IPS-20b (cell line): ENCODE results near the gene C19orf12.

Experiments
- H3K27ac ChIP-seq: one replicate; pipeline ENCODE4 v1.5.1; 2013; ENCODE audit warnings: low read length
- H3K27me3 ChIP-seq: 2 replicates; pipeline ENCODE4 v1.6.1; 2013; ENCODE audit warnings: mild to moderate bottlenecking, low read length, inconsistent platforms; ENCODE audit not compliant: insufficient read depth
- H3K36me3 ChIP-seq: 2 replicates; pipeline ENCODE4 v1.6.1; 2013; ENCODE audit warnings: low read depth, mild to moderate bottlenecking, inconsistent platforms, low read length, moderate library complexity; ENCODE audit not compliant: insufficient read depth
- H3K4me1 ChIP-seq: 2 replicates; pipeline ENCODE4 v1.6.1; 2013; ENCODE audit warnings: mild to moderate bottlenecking, control low read depth, inconsistent platforms, low read length, moderate library complexity; ENCODE audit not compliant: insufficient read depth
- H3K4me3 ChIP-seq: 2 replicates; pipeline ENCODE4 v1.5.1; 2013; ENCODE audit warnings: mild to moderate bottlenecking, low read length, inconsistent platforms
- H3K9ac ChIP-seq: 2 replicates; pipeline ENCODE4 v1.6.1; 2013; ENCODE audit warnings: low read depth, mild to moderate bottlenecking, inconsistent platforms, low read length, moderate library complexity
- H3K9me3 ChIP-seq: 2 replicates; pipeline ENCODE4 v1.6.1; 2013; ENCODE audit warnings: mild to moderate bottlenecking, low read depth, low read length, inconsistent platforms; ENCODE audit not compliant: insufficient read depth

The C19orf12 gene

DNA sequence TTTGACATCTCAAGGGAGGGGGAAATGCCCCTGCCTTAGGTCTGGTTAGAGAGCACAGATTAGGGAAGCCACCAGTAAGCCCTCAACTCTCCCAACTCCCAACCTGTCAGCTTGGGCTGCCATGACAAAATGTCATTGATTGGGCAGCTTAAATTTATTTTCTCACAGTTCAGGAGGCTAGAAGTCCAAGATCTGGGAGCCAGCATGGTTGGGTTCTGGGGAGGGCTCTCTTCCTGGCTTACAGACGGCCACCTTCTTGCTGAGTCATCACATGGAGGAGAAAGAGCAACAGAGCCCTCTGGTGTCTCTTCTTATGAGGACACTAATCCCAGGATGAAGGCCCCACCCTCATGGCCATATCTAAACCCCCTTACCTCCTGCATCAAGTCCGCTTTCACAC is 24.2 kb downstream of the C19orf12 start:
- no peak overlapping the region for H3K9ac ChIP-seq

DNA sequence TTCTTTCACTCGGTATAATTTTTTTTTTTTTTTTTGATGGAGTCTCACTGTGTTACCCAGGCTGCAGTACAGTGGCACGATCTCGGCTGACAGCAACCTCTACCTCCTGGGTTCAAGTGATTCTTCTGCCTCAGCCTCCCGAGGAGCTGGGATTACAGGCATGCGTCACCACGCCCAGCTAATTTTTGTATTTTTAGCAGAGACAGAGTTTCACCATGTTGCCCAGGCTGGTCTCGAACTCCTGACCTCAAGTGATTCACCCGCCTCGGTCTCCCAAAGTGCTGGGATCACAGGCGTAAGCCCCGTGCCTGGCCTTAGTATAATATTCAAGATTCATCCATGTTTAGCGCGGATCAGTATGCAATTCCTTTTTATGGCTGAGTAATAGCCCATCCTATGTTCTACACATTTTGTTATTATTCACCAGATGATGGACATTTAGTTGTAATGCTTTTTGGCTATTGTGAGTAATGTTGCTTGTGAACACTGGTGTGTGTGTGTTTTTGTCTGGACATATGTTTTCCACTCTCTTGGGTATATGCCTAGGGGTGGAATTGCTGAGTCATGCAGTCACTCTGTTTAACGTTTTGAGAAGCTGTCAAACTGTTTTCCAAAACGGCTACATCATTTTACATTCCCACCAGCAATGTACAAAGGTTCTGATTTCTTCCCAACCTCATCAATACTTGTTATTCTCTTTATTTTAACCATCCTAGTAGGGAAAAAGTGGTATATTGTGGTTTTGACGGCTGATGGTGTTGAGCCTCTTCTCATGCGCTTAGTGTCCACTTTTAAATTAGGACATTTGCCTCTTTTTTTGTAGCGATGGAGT is 26.9 kb downstream of the C19orf12 start:
- H3K9me3 ChIP-seq: peaks cover 7% of the 10 kb centered on the region
- H3K27ac ChIP-seq: no peak overlapping the region
- no peak overlapping the region for H3K4me3 ChIP-seq

More for the DNA sequence above, 24.2 kb downstream of the C19orf12 start:
- H3K27me3 ChIP-seq: no peaks in the 10 kb centered on the region
- H3K4me1 ChIP-seq: no peaks in the 10 kb centered on the region
- H3K27ac ChIP-seq: no peak overlapping the region
- no peaks in the 10 kb centered on the region for H3K36me3 ChIP-seq
- peaks cover 7% of the 10 kb centered on the region for H3K9me3 ChIP-seq
- no peak overlapping the region for H3K4me3 ChIP-seq

DNA sequence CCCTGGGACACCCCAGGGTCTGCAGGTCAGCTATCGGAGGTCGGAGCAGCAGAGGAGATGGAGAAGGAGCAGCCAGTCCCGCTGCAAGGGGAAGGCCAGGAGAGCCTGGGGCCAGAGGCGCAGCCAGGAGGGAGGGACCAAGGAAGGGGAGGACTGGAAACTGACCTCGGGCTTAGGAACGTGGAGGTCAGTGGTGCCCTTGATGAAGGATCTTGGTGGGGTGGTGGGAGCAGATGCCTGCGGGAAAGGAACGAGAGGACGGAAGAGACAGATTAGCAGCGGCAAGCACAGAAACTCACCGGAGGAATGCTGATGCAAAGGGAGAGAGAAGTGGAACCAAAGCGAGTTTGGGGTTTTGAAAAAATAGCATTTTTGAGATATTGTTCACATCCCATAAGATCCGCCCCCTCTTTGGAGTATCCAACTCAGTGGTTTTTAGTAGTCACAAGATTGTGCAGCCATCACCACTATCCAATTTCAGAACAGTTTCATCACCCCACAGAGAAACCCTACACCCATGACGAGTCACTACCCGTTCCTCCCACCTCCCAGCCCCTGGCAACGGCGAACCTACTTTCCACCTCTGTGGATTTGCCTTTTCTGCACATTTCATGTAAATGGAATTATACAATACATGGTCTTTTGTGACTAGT is 27.7 kb downstream of the C19orf12 start:
- Histone ChIP-seq H3K9ac (no peak overlapping the region), H3K4me1 (no peaks in the 10 kb centered on the region), H3K4me3 (no peak overlapping the region), H3K36me3 (no peaks in the 10 kb centered on the region), H3K27me3 (no peaks in the 10 kb centered on the region), H3K9me3 (peaks cover 7% of the 10 kb centered on the region), H3K27ac (no peak overlapping the region)

More for the DNA sequence above, 26.9 kb downstream of the C19orf12 start:
- Histone ChIP-seq H3K9ac (no peak overlapping the region), H3K4me1 (no peaks in the 10 kb centered on the region), H3K36me3 (no peaks in the 10 kb centered on the region), H3K27me3 (no peaks in the 10 kb centered on the region)

DNA sequence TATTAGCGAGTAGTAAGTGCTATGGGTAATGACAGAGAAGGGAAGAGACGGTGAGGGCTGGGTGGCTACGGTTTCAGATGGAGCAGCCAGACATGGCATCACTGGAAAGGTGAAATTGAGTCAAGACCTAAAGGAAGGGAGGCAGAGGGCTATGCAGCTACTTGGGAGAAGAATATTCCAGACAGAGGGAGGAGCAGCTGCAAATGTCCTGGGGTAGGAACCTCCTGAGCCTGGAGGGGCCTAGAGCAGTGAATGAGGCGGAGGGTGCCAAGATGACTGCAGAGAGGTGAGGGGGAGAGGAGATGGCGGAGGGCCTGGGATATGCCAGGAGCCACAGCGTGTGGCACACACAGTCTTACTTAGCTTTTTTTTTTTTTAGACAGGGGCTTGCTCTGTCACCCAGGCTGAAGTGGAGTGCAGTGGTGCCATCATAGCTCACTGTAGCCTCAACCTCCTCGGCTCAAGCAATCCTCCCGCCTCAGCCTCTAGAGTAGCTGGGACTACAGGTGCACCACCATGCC is 28.7 kb downstream of the C19orf12 start:
- H3K36me3 ChIP-seq: no peaks in the 10 kb centered on the region
- no peaks in the 10 kb centered on the region for H3K4me1 ChIP-seq
- H3K4me3 ChIP-seq: no peak overlapping the region
- H3K9ac ChIP-seq: no peak overlapping the region
- H3K9me3 ChIP-seq: peaks cover 7% of the 10 kb centered on the region
- H3K27me3 ChIP-seq: no peaks in the 10 kb centered on the region
- no peak overlapping the region for H3K27ac ChIP-seq

DNA sequence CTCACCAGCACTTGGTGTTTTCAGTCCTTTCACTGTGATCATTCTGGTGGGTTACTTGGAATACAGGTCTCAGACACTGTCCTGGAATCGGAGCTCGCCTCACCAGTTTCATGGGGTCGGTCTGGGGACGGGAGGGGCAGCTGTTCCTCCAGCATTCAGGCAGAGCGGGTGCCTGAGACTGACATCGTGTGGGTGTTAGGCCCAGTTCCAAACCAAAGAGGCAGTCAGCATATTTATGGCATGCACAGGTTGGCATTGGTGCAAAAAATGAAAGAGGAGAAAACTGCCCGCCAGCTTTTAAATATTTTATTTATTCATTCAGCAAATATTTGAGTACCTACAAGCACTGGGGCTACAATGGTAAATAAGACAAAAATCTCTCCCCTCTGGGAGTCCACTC is 29.7 kb downstream of the C19orf12 start:
- H3K36me3 ChIP-seq: no peaks in the 10 kb centered on the region
- H3K27me3 ChIP-seq: no peaks in the 10 kb centered on the region
- H3K4me1 ChIP-seq: no peaks in the 10 kb centered on the region
- no peak overlapping the region for H3K9ac ChIP-seq
- no peak overlapping the region for H3K4me3 ChIP-seq
- no peaks in the 10 kb centered on the region for H3K9me3 ChIP-seq
- H3K27ac ChIP-seq: no peak overlapping the region

DNA sequence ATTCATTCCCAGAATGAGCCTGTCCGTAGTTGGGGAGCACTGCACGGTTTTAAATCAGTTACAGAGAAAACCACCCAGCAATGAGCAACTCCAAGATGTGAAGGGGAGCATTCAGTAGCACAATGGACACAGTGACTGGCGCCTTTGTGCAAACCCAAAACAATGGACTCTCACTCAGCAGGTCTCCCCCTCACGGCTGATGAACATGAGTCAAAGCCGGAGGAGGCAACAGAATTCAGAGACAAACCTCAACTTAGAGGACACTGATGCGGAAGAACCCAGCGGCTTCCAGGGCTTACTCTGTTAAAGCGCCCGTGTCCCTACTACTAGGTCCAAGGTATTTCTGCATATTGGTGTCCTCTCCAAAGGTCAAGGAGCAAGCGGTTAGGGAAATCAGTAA is 32.1 kb downstream of the C19orf12 start:
- H3K9ac ChIP-seq: no peak overlapping the region
- H3K4me3 ChIP-seq: no peak overlapping the region
- no peaks in the 10 kb centered on the region for H3K36me3 ChIP-seq
- H3K4me1 ChIP-seq: no peaks in the 10 kb centered on the region
- no peaks in the 10 kb centered on the region for H3K27me3 ChIP-seq
- H3K9me3 ChIP-seq: no peaks in the 10 kb centered on the region
- H3K27ac ChIP-seq: no peak overlapping the region

DNA sequence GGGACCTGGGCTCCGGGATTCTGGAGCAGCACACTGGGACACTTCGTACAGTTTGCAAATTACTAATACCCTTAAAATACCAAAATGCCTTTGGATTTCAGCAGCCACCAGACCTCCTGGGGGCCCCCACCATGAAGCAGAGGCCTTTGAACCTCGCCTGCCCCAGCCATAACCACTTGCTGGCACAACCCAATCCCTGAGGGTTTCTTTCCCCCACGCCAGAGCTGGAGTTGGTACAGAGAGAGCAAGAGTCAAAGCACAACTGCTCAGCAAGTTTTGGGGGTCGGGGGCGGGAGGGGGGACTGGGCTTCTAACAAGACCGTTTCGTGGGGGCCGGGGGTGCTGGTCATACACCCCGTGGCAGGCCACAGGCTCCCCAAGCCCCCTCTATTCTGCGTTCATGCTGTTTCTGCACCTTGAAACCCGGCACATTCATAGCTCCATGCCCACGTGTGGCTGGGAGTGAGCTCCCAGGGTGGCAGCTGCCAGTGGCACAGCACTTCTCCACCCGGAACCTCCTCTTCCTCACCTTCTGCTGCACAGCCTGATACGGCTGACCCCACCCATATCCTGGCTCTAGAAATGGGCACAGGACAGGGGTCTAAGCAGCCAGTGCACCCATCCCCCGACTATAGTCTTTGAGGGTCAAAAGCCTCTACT is 32.7 kb downstream of the C19orf12 start:
- H3K36me3 ChIP-seq: no peaks in the 10 kb centered on the region
- H3K4me3 ChIP-seq: no peak overlapping the region
- H3K4me1 ChIP-seq: no peaks in the 10 kb centered on the region
- no peaks in the 10 kb centered on the region for H3K9me3 ChIP-seq
- no peak overlapping the region for H3K27ac ChIP-seq
- H3K9ac ChIP-seq: no peak overlapping the region
- no peaks in the 10 kb centered on the region for H3K27me3 ChIP-seq

DNA sequence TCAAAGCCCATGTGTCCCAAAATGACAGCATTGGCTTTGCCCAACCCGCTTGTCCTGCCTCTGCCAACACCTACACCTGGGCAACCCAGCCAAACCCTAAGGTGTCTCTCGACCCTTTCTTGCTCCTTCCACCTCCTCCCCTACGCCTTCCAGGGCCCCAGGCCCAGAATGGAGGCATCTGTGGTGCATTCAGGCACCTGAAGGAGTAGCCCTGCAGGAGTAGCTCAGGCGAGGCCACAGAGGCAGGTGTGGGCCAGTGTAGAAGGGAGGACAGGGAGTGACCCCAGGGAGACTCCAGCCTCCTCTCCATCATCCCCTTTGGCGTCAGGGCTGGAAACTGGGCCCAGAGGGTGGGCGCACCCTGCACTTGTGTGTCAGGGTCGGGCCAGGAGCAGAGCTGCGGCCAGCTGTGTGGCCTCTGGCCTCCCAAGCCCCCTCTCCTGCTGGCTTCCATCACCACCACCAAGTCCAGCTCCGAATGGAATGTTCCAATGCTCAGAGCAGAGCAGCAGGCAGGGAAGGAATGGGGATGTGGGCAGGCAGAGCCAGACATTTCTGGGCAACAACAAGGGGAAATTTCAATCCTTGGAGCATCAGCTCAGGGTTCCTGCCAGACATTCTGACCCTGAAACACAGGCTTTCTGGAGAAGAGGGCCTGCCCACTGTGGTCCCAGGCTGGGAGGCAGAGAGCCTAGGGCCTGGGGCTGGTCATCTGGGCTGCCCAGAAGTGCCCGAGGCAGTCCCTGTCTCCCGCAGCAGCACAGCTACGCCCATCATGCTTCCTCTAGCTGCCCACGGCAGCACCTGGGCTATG is 33.4 kb downstream of the C19orf12 start:
- no peak overlapping the region for H3K4me3 ChIP-seq
- H3K9ac ChIP-seq: no peak overlapping the region
- H3K27me3 ChIP-seq: no peaks in the 10 kb centered on the region
- H3K27ac ChIP-seq: no peak overlapping the region
- H3K9me3 ChIP-seq: no peaks in the 10 kb centered on the region
- no peaks in the 10 kb centered on the region for H3K36me3 ChIP-seq
- H3K4me1 ChIP-seq: no peaks in the 10 kb centered on the region

DNA sequence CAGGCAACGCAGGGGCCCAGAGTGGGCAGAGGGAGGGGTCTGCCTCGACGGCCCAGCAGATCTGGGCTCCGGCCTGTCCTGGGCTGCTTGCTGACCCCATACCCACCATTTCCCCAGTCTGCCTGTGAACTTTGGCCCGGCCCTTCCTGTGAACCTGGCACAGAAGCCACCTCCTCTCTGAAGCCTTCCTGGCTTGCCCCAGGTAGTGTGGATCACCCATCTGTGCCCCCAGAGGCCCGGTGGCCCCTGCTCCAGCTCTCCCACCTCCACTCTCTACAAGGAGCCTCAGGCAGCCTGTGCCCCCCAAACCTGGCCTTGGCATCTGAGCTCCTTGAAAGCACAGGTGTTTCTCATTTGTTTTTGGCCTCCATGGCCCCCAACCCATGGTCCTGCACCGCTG is 34.1 kb downstream of the C19orf12 start:
- Histone ChIP-seq H3K9ac (no peak overlapping the region), H3K27ac (no peak overlapping the region), H3K36me3 (peaks cover under 1% of the 10 kb centered on the region; the same call in 1 of the 2 replicates), H3K4me1 (no peaks in the 10 kb centered on the region), H3K9me3 (no peaks in the 10 kb centered on the region), H3K27me3 (no peaks in the 10 kb centered on the region), H3K4me3 (no peak overlapping the region)

DNA sequence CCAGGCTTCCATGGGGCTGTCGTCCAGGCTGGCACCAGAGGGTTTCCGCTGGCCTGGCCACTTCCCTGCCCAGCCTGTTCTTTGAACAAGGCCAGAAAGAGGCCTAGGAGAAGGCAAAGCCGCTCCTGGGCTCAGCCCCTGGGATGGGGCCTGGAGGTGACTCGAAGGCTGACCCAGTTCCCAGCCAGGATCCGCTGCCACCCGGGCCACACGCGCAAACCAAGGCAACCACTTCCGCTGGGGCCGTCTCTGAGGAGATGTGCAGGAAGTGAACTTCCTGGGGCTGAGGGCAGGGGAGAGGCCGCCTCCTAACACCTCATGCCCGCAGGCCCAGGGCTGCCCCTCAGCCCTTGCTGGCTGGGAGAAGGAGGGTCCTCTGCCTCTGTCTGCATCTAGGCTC is 34.6 kb downstream of the C19orf12 start:
- no peaks in the 10 kb centered on the region for H3K4me1 ChIP-seq
- H3K9ac ChIP-seq: no peak overlapping the region
- H3K9me3 ChIP-seq: no peaks in the 10 kb centered on the region
- H3K4me3 ChIP-seq: no peak overlapping the region
- H3K27me3 ChIP-seq: no peaks in the 10 kb centered on the region
- H3K36me3 ChIP-seq: peaks cover 5% of the 10 kb centered on the region; the same call in 1 of the 2 replicates
- no peak overlapping the region for H3K27ac ChIP-seq

DNA sequence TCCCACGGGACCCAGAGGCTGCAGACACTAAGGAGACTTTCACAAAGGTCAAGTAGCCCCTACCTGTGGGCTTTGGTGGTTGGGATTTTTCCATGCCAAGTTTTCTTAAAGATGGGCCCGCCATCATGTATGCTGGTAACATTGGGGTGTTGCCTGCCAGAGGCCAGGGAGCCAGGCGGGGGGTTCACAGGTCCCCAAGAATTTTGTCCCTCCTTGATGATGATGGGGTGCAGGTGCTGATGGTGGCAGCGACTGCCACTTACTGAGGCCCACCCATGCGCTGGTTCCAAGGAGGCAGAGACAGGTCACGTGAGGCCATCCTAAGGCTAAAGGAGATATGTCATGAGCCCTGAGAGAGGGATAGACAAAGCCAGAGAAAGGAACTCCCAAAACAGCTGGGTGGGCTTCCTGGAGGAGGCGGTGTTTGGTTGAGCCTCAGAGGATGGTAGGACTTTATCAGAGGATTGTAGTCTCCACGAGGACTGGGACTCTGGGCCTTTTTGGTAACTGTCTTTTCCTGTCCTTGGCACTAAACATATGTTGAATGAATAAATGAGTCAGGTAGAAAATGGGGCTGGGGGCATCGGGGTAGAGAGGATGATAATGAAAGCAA is 35.4 kb downstream of the C19orf12 start:
- Histone ChIP-seq H3K27ac (no peak overlapping the region), H3K27me3 (no peaks in the 10 kb centered on the region), H3K9ac (no peak overlapping the region), H3K36me3 (peaks cover 13% of the 10 kb centered on the region; the same call in 1 of the 2 replicates), H3K9me3 (no peaks in the 10 kb centered on the region), H3K4me1 (no peaks in the 10 kb centered on the region), H3K4me3 (no peak overlapping the region)
